ENCODE data around the gene TMEM150C. TPM values are rescaled to one million over a fixed set of nuclear protein-coding genes. Genes with fewer than 3 reads are reported as not detected.

Gene TMEM150C
- total RNA-seq, 1 experiment from 2014 or later, result 2.7 TPM

DNA sequence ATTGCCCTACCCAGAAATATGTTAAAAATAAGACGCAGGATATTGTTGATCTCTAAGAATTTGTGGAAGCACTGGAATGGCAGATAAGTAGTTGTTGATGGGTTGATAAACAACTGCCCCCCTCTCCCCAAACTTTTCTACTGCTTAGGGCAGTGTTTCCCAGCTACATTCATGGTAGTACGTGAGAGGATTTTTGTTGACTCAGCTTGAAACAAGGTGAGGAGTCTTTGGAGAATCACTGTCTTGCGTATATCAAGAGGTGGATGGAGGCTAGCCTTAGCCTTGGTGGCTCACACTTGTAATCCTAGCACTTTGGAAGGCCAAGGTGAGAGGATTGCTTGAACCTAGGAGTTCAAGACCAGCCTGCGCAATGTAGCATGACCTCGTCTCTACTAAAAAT lies 125.7 kb downstream of the TMEM150C start (continued):
- TF ChIP-seq, protein P1, sequence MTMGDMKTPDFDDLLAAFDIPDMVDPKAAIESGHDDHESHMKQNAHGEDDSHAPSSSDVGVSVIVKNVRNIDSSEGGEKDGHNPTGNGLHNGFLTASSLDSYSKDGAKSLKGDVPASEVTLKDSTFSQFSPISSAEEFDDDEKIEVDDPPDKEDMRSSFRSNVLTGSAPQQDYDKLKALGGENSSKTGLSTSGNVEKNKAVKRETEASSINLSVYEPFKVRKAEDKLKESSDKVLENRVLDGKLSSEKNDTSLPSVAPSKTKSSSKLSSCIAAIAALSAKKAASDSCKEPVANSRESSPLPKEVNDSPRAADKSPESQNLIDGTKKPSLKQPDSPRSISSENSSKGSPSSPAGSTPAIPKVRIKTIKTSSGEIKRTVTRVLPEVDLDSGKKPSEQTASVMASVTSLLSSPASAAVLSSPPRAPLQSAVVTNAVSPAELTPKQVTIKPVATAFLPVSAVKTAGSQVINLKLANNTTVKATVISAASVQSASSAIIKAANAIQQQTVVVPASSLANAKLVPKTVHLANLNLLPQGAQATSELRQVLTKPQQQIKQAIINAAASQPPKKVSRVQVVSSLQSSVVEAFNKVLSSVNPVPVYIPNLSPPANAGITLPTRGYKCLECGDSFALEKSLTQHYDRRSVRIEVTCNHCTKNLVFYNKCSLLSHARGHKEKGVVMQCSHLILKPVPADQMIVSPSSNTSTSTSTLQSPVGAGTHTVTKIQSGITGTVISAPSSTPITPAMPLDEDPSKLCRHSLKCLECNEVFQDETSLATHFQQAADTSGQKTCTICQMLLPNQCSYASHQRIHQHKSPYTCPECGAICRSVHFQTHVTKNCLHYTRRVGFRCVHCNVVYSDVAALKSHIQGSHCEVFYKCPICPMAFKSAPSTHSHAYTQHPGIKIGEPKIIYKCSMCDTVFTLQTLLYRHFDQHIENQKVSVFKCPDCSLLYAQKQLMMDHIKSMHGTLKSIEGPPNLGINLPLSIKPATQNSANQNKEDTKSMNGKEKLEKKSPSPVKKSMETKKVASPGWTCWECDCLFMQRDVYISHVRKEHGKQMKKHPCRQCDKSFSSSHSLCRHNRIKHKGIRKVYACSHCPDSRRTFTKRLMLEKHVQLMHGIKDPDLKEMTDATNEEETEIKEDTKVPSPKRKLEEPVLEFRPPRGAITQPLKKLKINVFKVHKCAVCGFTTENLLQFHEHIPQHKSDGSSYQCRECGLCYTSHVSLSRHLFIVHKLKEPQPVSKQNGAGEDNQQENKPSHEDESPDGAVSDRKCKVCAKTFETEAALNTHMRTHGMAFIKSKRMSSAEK (CRISPR knock-in tag; IDR thresholded peaks at IDR 0.05; ENCODE audit: borderline replicate concordance), result no peak
- TF ChIP-seq IRF2 (CRISPR knock-in tag; IDR thresholded peaks at IDR 0.05; ENCODE audit: borderline replicate concordance, low read depth), result no peak
- TF ChIP-seq, protein P2, sequence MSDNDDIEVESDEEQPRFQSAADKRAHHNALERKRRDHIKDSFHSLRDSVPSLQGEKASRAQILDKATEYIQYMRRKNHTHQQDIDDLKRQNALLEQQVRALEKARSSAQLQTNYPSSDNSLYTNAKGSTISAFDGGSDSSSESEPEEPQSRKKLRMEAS (CRISPR knock-in tag; IDR thresholded peaks at IDR 0.05), result no peak
- TF ChIP-seq NFYB (CRISPR knock-in tag; conservative IDR thresholded peaks at IDR 0.05; ENCODE audit: low read depth), result no peak

DNA sequence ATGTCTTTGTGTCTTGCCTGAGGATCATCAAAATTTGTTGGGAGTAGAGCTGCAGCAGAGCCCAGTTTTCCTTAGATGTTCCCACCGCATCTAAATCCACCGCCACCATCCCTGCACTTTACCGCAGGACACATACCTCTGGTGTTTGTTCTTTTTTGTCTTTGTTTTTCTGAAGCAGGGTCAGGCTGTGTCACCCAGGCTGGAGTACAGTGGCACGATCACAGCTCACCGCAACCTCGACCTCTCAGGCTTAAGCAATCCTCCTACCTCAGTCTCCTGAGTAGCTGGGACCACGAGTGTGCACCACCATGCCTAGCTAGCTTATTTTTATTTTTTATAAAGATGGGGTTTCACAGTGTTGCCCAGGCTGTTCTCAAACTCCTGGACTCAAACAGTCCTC lies 126.8 kb downstream of the TMEM150C start:
- H3K4me3 Mint-ChIP-seq, result no peak overlapping the region
- H3K36me3 Mint-ChIP-seq, result peaks cover 31% of the 10 kb centered on the region
- ChIA-PET POLR2A (no interaction called here), CTCF (no interaction called here)
- H3K9me3 Mint-ChIP-seq, result no peaks in the 10 kb centered on the region
- no peak overlapping the region for H3K27ac Mint-ChIP-seq
- peaks cover 54% of the 10 kb centered on the region for H3K4me1 Mint-ChIP-seq
- TF ChIP-seq, protein P3, sequence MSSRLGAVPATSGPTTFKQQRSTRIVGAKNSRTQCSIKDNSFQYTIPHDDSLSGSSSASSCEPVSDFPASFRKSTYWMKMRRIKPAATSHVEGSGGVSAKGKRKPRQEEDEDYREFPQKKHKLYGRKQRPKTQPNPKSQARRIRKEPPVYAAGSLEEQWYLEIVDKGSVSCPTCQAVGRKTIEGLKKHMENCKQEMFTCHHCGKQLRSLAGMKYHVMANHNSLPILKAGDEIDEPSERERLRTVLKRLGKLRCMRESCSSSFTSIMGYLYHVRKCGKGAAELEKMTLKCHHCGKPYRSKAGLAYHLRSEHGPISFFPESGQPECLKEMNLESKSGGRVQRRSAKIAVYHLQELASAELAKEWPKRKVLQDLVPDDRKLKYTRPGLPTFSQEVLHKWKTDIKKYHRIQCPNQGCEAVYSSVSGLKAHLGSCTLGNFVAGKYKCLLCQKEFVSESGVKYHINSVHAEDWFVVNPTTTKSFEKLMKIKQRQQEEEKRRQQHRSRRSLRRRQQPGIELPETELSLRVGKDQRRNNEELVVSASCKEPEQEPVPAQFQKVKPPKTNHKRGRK (CRISPR knock-in tag; IDR thresholded peaks at IDR 0.05; ENCODE audit: borderline replicate concordance), result no peak
- TF ChIP-seq JAZF1 (CRISPR knock-in tag; IDR thresholded peaks at IDR 0.05) (no peak), CREM (CRISPR knock-in tag; IDR thresholded peaks at IDR 0.05) (no peak), CREB1 (CRISPR knock-in tag; IDR thresholded peaks at IDR 0.05) (no peak), SOX15 (CRISPR knock-in tag; IDR thresholded peaks at IDR 0.05) (no peak), RELA (CRISPR knock-in tag; IDR thresholded peaks at IDR 0.05; ENCODE audit: borderline replicate concordance) (no peak), JUN (CRISPR knock-in tag; IDR thresholded peaks at IDR 0.05) (no peak), SMAD4 (CRISPR knock-in tag; IDR thresholded peaks at IDR 0.05) (no peak), ZNF317 (CRISPR knock-in tag; IDR thresholded peaks at IDR 0.05; ENCODE audit: borderline replicate concordance, low read depth) (no peak), GTF2I (CRISPR knock-in tag; conservative IDR thresholded peaks at IDR 0.05) (no peak), FOXK1 (CRISPR knock-in tag; IDR thresholded peaks at IDR 0.05) (no peak), NR2C2 (CRISPR knock-in tag; IDR thresholded peaks at IDR 0.05) (no peak), ZNF219 (CRISPR knock-in tag; IDR thresholded peaks at IDR 0.05; ENCODE audit: borderline replicate concordance) (no peak)
- TF ChIP-seq, protein P4, sequence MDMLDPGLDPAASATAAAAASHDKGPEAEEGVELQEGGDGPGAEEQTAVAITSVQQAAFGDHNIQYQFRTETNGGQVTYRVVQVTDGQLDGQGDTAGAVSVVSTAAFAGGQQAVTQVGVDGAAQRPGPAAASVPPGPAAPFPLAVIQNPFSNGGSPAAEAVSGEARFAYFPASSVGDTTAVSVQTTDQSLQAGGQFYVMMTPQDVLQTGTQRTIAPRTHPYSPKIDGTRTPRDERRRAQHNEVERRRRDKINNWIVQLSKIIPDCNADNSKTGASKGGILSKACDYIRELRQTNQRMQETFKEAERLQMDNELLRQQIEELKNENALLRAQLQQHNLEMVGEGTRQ (CRISPR knock-in tag; IDR thresholded peaks at IDR 0.05), result no peak
- TF ChIP-seq, protein P5, sequence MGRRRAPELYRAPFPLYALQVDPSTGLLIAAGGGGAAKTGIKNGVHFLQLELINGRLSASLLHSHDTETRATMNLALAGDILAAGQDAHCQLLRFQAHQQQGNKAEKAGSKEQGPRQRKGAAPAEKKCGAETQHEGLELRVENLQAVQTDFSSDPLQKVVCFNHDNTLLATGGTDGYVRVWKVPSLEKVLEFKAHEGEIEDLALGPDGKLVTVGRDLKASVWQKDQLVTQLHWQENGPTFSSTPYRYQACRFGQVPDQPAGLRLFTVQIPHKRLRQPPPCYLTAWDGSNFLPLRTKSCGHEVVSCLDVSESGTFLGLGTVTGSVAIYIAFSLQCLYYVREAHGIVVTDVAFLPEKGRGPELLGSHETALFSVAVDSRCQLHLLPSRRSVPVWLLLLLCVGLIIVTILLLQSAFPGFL (CRISPR knock-in tag; IDR thresholded peaks at IDR 0.05; ENCODE audit: borderline replicate concordance), result no peak
- TF ChIP-seq, protein P6, sequence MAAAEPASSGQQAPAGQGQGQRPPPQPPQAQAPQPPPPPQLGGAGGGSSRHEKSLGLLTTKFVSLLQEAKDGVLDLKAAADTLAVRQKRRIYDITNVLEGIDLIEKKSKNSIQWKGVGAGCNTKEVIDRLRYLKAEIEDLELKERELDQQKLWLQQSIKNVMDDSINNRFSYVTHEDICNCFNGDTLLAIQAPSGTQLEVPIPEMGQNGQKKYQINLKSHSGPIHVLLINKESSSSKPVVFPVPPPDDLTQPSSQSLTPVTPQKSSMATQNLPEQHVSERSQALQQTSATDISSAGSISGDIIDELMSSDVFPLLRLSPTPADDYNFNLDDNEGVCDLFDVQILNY (CRISPR knock-in tag; IDR thresholded peaks at IDR 0.05), result no peak
- no peaks in the 10 kb centered on the region for H3K27me3 Mint-ChIP-seq (ENCODE audit: low read depth)
- ATAC-seq (no peak), DNase-seq (ENCODE audit: low spot score) (no peak)

All from WTC11 (cell line).